GM10847 (cell line): Measurements from ENCODE around the gene OS9.

Experiments
- POLR2A ChIP-seq: IDR thresholded peaks from 2 replicates; pipeline ENCODE4 v1.6.1; 2011; ENCODE audit not compliant: insufficient read length; ENCODE audit errors: extremely low read depth

The OS9 gene

GRCh38 chr12:57697076-57697475 is 3.1 kb downstream of the OS9 start:
- no peak for TF ChIP-seq POLR2A

- no peak for TF ChIP-seq POLR2A
Measured at GRCh38 chr12:57698414-57698813, 4.5 kb downstream of the OS9 start.

- no peak for TF ChIP-seq POLR2A
Measured at GRCh38 chr12:57700317-57700716, 6.4 kb downstream of the OS9 start.

GRCh38 chr12:57707250-57707649 is 13.3 kb downstream of the OS9 start:
- TF ChIP-seq POLR2A, result no peak

GRCh38 chr12:57708296-57708695 is 14.4 kb downstream of the OS9 start:
- TF ChIP-seq POLR2A, result no peak

GRCh38 chr12:57712701-57713100 is 18.8 kb downstream of the OS9 start:
- TF ChIP-seq POLR2A, result no peak

DNA sequence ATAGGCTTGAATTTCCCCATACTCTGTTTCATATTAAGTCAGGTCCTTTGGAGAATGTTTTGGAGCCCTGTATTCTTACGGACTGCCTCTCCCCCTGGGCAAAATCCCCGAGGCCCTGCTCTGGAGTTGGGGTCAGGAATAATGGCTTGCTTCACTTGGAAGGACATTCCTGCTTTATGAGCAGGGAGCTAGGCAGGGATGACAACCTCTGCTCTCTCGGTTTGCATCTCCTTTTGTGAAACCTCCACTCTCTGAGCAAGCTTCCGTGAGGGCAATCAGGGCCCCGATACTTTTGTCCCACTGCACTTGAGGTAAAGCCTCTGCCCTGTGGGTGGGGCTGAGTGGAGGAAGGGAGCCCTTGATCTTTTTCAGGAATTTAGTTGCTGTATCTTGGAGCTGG is 19.3 kb downstream of the OS9 start:
- no peak for TF ChIP-seq POLR2A

- TF ChIP-seq POLR2A, result no peak
Measured at GRCh38 chr12:57715786-57716185, 21.9 kb downstream of the OS9 start.

DNA sequence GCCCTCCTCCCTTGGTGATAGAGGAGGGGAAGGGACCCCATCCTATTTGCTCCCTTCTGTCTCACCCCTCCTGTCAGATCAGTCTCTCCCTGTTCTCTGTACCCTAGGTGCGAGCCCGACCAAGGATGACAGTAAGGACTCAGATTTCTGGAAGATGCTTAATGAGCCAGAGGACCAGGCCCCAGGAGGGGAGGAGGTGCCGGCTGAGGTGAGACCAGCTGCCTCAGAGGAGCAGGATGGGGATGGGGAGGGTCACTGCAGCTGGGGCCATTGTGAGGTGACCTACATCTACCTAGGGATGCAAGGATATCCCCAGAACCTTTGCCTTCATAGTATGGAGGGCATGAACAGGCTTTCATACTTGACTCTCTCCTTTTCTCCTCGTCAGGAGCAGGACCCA is 22.4 kb downstream of the OS9 start:
- TF ChIP-seq POLR2A, result no peak

GRCh38 chr12:57717131-57717530 is 23.2 kb downstream of the OS9 start:
- TF ChIP-seq POLR2A, result no peak

DNA sequence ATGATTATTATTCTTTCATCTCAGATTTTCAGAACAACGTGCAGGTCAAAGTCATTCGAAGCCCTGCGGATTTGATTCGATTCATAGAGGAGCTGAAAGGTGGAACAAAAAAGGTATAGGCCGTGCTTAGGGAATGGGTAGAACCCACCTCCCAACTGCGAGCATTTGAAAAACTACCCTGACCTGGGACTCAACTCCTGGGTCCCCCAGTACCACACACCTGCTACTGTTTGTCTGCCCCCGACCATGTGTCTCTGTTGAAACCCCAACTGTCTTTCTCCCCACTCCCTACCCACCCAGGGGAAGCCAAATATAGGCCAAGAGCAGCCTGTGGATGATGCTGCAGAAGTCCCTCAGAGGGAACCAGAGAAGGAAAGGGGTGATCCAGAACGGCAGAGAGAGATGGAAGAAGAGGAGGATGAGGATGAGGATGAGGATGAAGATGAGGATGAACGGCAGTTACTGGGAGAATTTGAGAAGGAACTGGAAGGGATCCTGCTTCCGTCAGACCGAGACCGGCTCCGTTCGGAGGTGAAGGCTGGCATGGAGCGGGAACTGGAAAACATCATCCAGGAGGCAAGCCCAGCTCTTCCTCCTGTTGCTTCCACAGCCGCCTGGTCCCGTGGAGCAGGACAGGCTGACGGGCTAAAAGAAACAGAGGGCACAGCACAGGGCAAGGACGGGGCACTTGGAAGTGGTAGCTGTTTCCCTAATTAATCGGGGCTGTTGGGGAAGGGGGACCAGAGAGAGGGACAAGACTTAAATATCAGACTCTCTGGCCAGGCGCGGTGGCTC is 24.1 kb downstream of the OS9 start:
- TF ChIP-seq POLR2A, result no peak

DNA sequence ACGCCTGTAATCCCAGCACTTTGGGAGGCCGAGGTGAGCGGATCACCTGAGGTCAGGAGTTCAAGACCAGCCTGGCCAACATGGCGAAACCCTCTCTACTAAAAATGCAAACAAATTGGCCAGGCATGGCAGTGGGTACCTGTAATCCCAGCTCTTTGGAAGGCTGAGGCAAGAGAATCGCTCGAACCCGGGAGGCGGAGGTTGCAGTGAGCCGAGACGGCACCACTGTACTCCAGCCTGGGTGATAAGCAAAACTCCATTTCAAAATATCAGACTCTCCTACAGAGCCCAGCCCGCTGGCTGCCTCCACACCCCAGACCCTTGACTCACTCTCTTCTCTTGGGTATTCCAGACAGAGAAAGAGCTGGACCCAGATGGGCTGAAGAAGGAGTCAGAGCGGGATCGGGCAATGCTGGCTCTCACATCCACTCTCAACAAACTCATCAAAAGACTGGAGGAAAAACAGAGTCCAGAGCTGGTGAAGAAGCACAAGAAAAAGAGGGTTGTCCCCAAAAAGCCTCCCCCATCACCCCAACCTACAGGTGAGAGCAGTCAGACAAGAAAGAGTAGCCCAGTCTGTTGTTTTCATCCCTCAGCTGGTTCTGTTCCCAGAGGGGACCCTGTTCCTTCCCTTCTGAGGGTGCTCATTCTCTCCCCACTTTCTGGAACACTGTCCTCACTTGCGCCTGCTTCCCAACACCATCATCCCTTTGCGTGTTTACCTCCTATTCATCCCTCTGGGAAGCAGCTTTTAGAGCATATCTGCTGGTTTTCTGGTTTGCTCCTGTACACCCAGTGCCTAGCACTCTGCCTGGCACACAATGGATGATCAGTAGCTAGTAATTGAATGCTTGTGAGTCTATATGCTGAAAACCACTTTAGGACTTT is 25.0 kb downstream of the OS9 start:
- TF ChIP-seq POLR2A, result no peak

- TF ChIP-seq POLR2A, result no peak
Measured at GRCh38 chr12:57719777-57720605, 26.1 kb downstream of the OS9 start.

GRCh38 chr12:57720606-57721595 is 27.0 kb downstream of the OS9 start:
- no peak for TF ChIP-seq POLR2A

DNA sequence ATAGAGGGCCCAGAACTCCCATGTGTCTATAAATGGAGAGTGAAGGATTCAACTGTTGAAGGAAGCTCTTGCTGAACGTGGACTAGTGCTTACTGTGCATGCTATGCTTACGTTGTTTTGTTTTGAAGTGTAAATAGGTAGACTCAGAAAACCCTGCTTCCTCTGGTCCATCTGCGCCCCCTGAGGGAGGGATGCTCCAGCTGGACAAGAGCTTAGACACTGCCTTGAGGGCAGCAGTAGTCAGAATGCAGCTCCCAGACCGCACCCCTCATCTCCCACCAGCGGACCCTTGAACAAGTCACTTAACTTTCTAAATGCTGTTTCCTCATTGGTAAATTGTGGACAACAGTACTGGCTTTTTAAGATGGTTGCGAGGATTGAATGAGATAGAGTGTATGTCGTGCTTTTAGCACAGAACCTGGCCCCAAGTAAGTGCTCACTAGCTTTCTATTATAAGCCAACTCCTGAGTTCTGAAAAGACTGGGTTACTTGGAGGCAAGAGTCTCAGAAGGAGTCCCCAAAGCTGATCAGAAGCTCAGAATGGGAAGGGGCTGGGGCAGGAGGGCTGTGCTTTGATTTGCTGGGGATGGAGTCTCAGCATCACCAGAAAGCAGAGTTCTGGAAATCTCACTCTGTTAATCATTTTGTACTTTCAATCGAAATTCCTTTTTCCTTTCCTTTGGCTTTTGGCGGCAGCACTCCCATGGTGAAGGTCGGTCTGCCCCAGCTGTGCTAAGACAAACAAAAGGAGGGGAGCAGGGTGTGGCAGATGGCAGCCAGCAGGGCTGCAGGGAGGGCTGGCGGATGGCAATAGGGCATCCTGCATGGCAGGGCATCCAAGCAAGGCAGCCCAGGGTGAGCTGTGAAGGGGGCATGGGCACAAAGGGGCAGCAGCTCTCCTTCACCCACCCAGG is 29.0 kb downstream of the OS9 start:
- TF ChIP-seq POLR2A, result no peak
